ENCODE measurements around the gene SRR.

Gene SRR

GRCh38 chr17:2373179-2373578 is 69.4 kb downstream of the SRR start:
- DNase-seq = no peak
